ENCODE measurements around the gene PMVK. TPM values are rescaled to one million over a fixed set of nuclear protein-coding genes. Genes with fewer than 3 reads are reported as not detected.

The PMVK gene
- total RNA-seq, 1 experiment from 2014 or later: 26.3 TPM

DNA sequence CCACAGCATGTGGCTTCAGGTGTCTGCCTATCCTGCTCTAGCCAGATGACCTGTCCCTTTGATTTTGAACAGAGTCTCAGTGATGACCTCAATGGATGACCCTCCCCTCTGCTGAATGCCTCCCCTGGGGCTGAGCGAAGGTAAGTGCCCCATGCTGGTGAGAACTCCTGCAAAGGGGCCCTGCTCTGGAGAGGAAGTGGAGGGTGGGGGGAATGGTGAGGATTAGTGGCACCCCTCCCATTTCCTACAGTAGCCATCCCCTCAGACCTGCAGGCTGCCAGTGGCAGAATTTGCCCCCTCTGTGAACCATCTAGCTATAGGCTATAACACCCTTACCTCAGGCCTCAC is 3.7 kb upstream of the PMVK start:
- no CpG with 5 or more reads among the region's 1 CpG for WGBS (ENCODE audit: extremely low coverage, insufficient read length, low lambda C conversion rate)
- no peak overlapping the region for H3T11ph ChIP-seq (ENCODE audit: low read length)
- Mint-ChIP-seq H3K9me3 (no peaks in the 10 kb centered on the region; a peak in 2 of 5 replicates), H3K27me3 (ENCODE audit: low read depth) (no peaks in the 10 kb centered on the region; the same call in 1 of the 2 replicates), H3K4me3 (no peak overlapping the region; a peak in 1 of 5 replicates), H3K27ac (peak overlapping the region in 1 of 3 experiments; percentile 48; a peak in 1 of 7 replicates), H3K4me1 (peaks cover 37 to 40% of the 10 kb centered on the region in 2 experiments), H3K36me3 (ENCODE audit: insufficient read depth in 1 of 3, low read depth in 3 of 3) (no peaks in the 10 kb centered on the region; a peak in 1 of 7 replicates)
- TF ChIP-seq, protein P1, sequence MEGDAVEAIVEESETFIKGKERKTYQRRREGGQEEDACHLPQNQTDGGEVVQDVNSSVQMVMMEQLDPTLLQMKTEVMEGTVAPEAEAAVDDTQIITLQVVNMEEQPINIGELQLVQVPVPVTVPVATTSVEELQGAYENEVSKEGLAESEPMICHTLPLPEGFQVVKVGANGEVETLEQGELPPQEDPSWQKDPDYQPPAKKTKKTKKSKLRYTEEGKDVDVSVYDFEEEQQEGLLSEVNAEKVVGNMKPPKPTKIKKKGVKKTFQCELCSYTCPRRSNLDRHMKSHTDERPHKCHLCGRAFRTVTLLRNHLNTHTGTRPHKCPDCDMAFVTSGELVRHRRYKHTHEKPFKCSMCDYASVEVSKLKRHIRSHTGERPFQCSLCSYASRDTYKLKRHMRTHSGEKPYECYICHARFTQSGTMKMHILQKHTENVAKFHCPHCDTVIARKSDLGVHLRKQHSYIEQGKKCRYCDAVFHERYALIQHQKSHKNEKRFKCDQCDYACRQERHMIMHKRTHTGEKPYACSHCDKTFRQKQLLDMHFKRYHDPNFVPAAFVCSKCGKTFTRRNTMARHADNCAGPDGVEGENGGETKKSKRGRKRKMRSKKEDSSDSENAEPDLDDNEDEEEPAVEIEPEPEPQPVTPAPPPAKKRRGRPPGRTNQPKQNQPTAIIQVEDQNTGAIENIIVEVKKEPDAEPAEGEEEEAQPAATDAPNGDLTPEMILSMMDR (conservative IDR thresholded peaks at IDR 0.05): no peak
- H2BK15ac ChIP-seq (ENCODE audit: low read depth, low read length): no peak overlapping the region
- H2AFZ ChIP-seq (ENCODE audit: low read length): no peak overlapping the region
- DNase-seq: no peak
- no peak overlapping the region for H2BK20ac ChIP-seq (ENCODE audit: low read depth, low read length, poor library complexity, severe bottlenecking)
- no peak overlapping the region for H2BK5ac ChIP-seq (ENCODE audit: insufficient read length, low read length)
- peaks cover 3% of the 10 kb centered on the region for H3K4me1 ChIP-seq (ENCODE audit: insufficient read depth, low read length)
- H2BK12ac ChIP-seq (ENCODE audit: insufficient read length, low read depth, low read length): no peak overlapping the region
- peaks cover 11% of the 10 kb centered on the region for H3K23me2 ChIP-seq (ENCODE audit: insufficient read length, low read depth, low read length, poor library complexity, severe bottlenecking)
- no peak overlapping the region for H3K27ac ChIP-seq (ENCODE audit: insufficient read length, low read depth, low read length)
- H3K4ac ChIP-seq (ENCODE audit: low read depth, low read length): no peak overlapping the region
- no peak overlapping the region for H3K18ac ChIP-seq (ENCODE audit: insufficient read length, low read depth, low read length)
- no peak overlapping the region for H3K56ac ChIP-seq (ENCODE audit: insufficient read length, low read depth, low read length)
- no peaks in the 10 kb centered on the region for H3K79me2 ChIP-seq (ENCODE audit: insufficient read depth, low read length)
- no peak overlapping the region for H4K8ac ChIP-seq (replicated peaks; ENCODE audit: insufficient read length, low read depth, low read length)
- no peaks in the 10 kb centered on the region for H4K20me1 ChIP-seq (ENCODE audit: control insufficient read depth, insufficient read depth, insufficient read length)
- no peaks in the 10 kb centered on the region for H3K27me3 ChIP-seq (ENCODE audit: insufficient read depth, low read length)
- no peaks in the 10 kb centered on the region for H3K79me1 ChIP-seq (ENCODE audit: insufficient read depth, low read depth, low read length, poor library complexity, severe bottlenecking)
- H3K23ac ChIP-seq (ENCODE audit: insufficient read length, low read depth, low read length): no peak overlapping the region
- H3K9me3 ChIP-seq (ENCODE audit: control insufficient read depth, low read depth, low read length): no peaks in the 10 kb centered on the region
- no peak overlapping the region for H4K91ac ChIP-seq (ENCODE audit: insufficient read length, low read depth, low read length)
- no peak overlapping the region for H3K14ac ChIP-seq (ENCODE audit: insufficient read depth, low read length)
- no peak overlapping the region for H3K4me2 ChIP-seq (ENCODE audit: insufficient read depth, insufficient read length, low read length)
- H3K9ac ChIP-seq (ENCODE audit: extremely low read depth, insufficient read length, low read length): no peak overlapping the region
- no peak overlapping the region for H4K5ac ChIP-seq (ENCODE audit: insufficient read length, low read depth, low read length)
- no peak overlapping the region for H2AK5ac ChIP-seq (ENCODE audit: insufficient read length, low read length)
- H2BK120ac ChIP-seq (ENCODE audit: low read depth, low read length, poor library complexity, severe bottlenecking): no peak overlapping the region

All from H9 (cell line).